ENCODE data around the gene ZFP91. TPM values are rescaled to one million over a fixed set of nuclear protein-coding genes. Genes with fewer than 3 reads are reported as not detected.

Gene ZFP91
- total and polyA plus RNA-seq, 2 of the 13 experiments (the other 11 are each of a cell fraction or from before 2014, with no cell fraction given) = 13.5 to 38.6 TPM

- TF ChIP-seq IRF9 (CRISPR knock-in tag; IDR thresholded peaks at IDR 0.05; ENCODE audit: borderline replicate concordance) = 0 out of 2 replicates have a peak, but pooled peaks have one; percentile 2
- TF ChIP-seq ZNF709 (CRISPR knock-in tag; IDR thresholded peaks at IDR 0.05) = peak; percentile 67; the same call in 1 of the 2 replicates
- TF ChIP-seq MYNN (CRISPR knock-in tag; IDR thresholded peaks at IDR 0.05; ENCODE audit: low read depth) = 0 out of 2 replicates have a peak, but pooled peaks have one; percentile 12
- TF ChIP-seq ZNF878 (CRISPR knock-in tag; IDR thresholded peaks at IDR 0.05) = 0 out of 2 replicates have a peak, but pooled peaks have one; percentile 18
- TF ChIP-seq XRCC5 (optimal IDR thresholded peaks at IDR 0.05; ENCODE audit: low read length) = no peak
- no peak for TF ChIP-seq ZNF660 (CRISPR knock-in tag; IDR thresholded peaks at IDR 0.05; ENCODE audit: borderline replicate concordance, low read depth)
- no peak for TF ChIP-seq CBX1 (IDR thresholded peaks at IDR 0.05; ENCODE audit: low read depth)
- TF ChIP-seq FOSL2 (CRISPR knock-in tag; IDR thresholded peaks at IDR 0.05) = no peak
- TF ChIP-seq SALL2 (CRISPR knock-in tag; IDR thresholded peaks at IDR 0.05) = no peak
- TF ChIP-seq ARNTL (CRISPR knock-in tag; IDR thresholded peaks at IDR 0.05) = no peak
- TF ChIP-seq ZFP91 (CRISPR knock-in tag; IDR thresholded peaks at IDR 0.05; ENCODE audit: borderline replicate concordance) = peak; percentile 98; the same call in 1 of the 2 replicates
- TF ChIP-seq ZNF891 (CRISPR knock-in tag; IDR thresholded peaks at IDR 0.05) = peak; percentile 40; the same call in 1 of the 2 replicates
- peak; percentile 30 for TF ChIP-seq ZMYM4 (CRISPR knock-in tag; IDR thresholded peaks at IDR 0.05)
- TF ChIP-seq HMGXB3 (CRISPR knock-in tag; IDR thresholded peaks at IDR 0.05; ENCODE audit: borderline replicate concordance) = no peak
- 0 out of 2 replicates have a peak, but pooled peaks have one; percentile 2 for TF ChIP-seq NFRKB (IDR thresholded peaks at IDR 0.05)
- TF ChIP-seq ZNF710 (CRISPR knock-in tag; IDR thresholded peaks at IDR 0.05; ENCODE audit: borderline replicate concordance) = no peak
- TF ChIP-seq RARG (CRISPR knock-in tag; IDR thresholded peaks at IDR 0.05; ENCODE audit: low read depth) = no peak
- peak; percentile 52; the same call in 1 of the 2 replicates for TF ChIP-seq NR2F6 (IDR thresholded peaks at IDR 0.05)
- peak; percentile 52; the same call in 1 of the 2 replicates for TF ChIP-seq NR2F6 (CRISPR knock-in tag; IDR thresholded peaks at IDR 0.05)
- 0 out of 2 replicates have a peak, but pooled peaks have one; percentile 33 for TF ChIP-seq PCBP1 (IDR thresholded peaks at IDR 0.05; ENCODE audit: borderline replicate concordance, low read depth, low read length)
- TF ChIP-seq ZNF607 (CRISPR knock-in tag; IDR thresholded peaks at IDR 0.05; ENCODE audit: borderline replicate concordance) = 0 out of 2 replicates have a peak, but pooled peaks have one; percentile 50
Observed at GRCh38 chr11:58578635-58579191, at the start of gene ZFP91 (continued).
